GM19395 (cell line): Measurements from ENCODE around the gene PTX4.

Experiments
- ATAC-seq: cut with Tn5 transposase; IDR thresholded peaks from one replicate; pipeline ENCODE4 v1.9.1; 2021; ENCODE audit warnings: mild to moderate bottlenecking, moderate library complexity; ENCODE audit not compliant: unreplicated experiment

The PTX4 gene

DNA sequence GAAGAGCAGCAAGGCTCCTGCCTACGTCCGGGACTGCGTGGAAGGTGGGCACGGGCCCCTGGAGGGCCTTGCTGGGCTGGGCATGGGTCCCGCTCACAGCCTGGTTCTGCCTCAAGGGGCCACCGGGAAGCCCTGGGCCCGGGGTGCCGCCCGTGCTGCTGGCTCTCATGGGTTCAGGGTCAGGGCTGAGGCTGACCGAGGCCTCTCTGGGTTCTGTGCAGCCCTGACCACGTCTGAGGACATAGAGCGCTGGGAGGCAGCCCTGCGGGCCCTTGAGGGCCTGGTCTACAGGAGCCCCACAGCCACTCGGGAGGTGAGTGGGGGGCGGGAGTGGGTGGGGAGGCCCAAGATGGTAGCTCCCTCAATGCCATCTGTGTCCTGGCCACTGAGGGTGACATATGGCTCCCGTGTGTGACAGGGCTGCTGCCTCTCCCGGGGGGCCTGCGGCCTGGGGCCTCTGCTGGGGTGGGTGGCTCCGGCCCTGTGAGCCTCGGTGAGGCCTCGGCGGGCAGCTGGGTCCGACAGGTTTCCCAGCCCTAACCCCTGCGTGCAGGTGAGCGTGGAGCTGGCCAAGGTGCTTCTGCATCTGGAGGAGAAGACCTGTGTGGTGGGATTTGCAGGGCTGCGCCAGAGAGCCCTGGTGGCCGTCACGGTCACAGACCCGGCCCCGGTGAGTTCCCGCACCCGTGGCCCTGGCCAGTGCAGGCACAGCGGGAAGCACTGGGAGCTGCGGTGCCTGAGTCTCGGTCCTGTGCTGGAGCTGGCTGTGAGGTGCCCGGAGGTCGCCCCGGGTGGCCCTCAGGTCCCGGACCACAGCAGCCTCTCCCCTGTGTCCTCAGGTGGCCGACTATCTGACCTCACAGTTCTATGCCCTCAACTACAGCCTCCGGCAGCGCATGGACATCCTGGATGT, 13.6 kb upstream of the PTX4 start:
- no peak for ATAC-seq

DNA sequence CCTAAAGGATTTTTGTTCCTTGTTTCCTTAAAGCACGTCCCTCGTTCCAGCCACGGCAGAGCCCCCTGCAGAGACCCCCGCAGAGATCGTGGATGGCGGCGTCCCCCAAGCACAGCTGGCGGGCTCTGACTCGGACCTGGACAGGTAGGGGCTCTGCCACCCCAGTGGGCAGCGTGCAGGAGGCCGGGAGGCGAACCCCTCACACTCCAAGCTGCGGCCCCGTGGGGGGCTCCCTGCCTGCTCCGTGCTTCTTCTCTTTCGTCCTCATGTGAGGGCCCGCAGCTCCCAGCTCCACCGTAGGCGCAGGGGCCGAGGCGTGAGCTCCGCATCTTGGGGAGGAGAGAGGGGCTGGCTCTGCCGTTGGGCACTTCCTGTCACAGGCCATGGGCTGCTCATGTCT, 12.9 kb upstream of the PTX4 start:
- no peak for ATAC-seq

DNA sequence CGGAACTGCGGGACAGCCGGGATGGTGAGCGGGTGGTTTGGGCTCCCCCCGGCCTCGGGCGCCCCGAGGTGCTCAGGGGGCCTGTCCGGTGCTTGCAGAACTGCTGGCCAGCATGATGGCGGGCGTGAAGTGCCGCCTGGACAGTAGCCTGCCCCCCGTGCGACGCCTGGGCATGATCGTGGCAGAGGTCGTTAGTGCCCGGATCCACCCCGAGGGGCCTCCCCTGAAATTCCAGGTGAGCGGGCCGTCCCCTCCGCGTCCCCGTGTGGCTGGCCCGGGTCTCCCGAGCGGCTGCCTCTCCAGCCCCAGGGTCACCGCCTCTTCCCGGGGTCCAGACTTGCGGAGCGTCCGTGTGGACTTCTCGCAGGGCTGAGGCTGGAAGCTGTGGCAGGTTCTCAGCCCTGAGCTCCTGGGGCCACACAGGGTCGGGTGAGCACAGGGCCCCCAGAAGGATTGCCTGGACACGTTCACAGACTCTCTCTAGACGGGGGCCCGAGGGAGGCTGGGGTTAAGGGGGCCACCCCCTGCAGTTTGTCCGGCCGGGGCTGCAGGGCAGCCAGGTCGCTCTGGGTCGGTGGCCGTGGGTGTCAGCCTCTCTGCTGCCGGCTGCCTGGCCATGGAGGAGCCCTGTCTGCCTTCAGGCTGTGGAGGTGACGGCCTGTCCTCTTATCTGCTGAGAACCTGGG, 11.9 kb upstream of the PTX4 start:
- ATAC-seq: no peak

DNA sequence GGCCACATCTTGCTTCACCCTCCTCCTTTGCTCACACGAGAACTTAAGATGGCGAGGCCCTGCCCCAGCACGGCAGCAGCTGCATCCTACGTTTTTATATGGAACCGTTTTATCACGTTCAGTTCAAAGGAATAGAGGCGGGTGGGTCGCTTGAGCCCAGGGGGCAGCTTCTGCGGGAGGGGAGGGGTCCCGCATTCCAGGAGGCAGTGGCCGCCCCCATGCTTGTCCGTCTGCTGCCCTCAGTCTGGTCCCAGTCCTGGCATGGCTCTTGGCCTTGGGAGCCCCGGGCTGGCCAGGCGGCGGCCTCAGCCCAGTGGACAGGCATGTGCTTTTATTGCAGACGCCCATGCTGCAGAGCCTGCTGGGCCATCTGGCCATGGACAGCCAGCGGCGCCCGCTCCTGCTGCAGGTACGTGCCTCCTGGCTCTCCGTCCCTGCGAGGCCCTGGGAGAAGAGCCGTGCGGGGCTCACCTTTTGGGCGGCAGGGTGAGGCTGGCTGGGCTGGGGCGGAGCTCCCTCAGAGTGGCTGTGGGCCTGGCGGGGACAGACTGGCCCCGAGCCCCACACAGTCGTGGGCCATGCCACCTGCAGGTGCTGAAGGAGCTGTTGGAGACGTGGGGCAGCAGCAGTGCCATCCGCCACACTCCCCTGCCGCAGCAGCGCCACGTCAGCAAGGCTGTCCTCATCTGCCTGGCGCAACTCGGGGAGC, 11.2 kb upstream of the PTX4 start:
- ATAC-seq: no peak

DNA sequence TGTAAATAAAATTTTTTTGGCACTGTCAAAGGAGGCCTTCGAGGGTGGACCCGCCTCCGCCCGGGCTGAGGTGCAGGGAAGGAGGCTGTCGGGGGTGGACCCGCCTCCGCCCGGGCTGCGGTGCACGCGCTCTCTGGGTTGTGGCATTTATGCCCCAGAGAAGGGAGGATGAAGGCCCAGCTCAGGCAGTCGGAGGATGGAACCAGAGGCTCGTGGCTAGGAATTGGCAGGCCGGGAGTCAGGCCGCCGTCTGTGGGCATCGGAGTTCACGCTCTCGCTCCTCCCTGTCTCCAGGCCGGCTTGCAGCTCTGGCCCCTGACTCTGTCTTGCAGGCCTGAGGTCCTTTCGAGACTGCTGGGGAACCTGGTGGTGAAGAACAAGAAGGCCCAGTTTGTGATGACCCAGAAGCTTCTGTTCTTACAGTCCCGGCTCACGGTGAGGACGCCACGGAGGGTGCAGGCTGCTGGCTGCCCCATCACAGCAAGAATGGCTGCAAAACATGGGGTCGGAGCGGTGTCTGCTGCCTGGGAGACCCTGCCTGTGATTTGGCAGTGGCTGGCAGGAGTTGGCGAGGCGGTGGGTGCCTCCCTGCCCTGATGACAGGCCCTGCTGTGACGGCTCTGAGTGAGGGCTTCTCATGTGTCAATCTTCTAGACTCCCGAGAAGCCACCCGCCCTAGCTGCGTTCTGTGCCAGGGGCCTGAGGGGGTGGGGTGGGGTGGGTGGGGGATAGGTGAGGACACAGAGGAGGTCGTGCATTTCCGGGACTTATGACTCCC, 10.3 kb upstream of the PTX4 start:
- no peak for ATAC-seq

DNA sequence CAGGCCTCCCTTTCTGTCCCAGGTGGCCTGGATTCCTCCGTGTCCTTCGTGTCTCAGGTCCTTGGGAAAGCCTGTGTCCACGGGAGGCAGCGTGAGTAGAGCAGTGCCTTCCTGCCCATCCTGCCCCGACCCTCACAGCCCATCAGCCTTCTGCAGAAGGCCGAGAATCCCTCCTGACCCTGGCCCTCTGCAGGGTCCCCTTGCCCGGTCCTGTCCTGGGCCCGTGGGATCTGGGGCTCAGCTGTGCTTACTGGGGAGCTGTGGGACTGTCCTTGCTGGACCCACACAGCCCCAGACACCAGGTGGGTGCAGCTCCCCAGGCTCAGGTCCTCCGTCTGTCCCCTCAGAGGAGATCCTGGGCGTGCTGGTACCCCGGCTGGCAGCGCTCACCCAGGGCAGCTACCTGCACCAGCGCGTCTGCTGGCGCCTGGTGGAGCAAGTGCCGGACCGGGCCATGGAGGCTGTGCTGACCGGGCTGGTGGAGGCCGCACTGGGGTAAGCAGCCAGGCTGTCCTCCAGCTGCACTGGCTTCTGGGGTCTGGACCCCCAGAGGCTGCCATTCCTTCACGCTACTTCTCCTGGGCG, 8.4 kb upstream of the PTX4 start:
- no peak for ATAC-seq

DNA sequence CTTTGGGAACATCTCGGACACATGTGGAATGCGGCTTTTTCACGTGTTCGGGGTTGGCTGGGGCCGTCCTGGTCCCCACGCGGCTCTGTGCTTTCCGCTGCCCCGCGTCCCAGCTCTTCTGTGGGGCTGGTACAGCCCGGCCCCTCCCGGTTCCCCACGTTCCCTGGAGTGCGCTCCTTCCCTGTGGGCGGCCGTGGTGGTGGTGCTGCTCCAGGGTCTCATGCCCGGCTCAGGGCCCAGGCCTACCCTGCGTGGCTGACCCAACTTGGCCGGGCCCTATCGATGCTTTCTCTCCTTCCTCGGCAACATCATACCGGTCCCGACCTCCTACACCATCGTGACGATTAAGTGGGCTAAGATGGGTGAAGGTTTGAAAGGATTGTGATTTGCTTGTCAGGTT, 7.7 kb upstream of the PTX4 start:
- no peak for ATAC-seq

DNA sequence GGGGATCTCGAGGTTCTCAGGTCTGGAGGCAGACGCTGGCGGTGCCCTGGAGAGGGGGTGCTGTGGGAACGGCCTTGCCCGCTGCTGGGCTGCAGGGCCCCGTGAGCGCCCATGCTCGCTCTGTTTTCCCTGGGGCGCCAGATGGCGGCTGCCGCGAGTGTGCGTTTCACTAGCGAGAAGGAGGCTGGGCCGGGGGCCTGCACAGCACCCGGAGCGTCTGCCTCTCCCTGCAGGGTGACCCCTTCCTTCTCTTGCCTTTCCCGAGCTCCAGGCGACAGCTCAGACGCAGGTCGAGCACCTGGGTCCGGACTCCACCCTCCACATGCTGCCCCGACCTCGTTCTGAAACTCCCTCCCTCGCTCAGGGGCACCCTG, 7.1 kb upstream of the PTX4 start:
- no peak for ATAC-seq

DNA sequence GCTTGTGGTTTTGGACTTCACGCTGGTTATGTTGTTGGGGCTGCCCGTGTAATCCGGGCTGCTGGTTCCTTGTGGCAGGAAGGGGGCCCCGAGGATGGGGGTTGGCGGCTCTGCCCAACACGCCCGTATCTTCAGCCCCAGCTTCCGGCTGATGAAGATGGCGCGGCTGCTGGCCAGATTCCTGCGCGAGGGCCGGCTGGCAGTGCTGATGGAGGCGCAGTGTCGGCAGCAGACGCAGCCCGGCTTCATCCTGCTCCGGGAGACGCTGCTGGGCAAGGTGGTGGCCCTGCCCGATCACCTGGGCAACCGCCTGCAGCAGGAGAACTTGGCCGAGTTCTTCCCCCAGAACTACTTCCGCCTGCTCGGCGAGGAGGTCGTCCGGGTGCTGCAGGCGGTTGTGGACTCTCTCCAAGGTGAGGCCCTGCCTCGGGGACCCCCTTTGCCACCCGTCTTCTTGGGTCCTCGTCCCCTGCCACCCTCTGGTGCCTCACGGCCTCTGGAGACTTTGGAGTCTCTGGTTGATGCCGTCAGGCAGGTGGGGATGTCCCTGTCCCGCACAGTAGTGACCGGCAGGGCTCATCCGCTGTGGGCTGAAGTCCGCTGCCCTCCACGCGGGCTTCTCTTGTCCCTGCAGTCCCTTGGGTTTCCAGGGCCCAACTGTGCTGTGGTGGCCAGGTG, 6.6 kb upstream of the PTX4 start:
- ATAC-seq: no peak

DNA sequence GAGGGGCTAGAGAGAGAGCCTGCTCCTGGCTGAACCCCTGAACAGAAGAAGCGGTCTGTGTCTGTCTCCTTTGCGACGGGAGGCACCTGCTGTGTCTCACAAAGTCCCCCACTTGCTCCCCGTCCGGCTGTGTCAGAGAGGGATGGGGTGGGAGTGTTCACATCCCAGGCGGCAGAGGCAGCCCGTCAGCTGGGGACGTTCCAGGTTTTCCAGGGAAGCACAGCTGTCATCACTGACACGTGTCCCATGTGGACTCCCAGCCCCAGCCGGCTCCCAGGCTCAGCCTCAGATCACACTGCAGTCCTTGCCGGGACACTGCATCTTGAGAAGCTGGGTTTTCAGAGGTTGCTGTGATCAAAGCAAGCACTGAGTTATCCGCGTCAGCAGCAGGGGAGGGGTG, 6.0 kb upstream of the PTX4 start:
- ATAC-seq: no peak

DNA sequence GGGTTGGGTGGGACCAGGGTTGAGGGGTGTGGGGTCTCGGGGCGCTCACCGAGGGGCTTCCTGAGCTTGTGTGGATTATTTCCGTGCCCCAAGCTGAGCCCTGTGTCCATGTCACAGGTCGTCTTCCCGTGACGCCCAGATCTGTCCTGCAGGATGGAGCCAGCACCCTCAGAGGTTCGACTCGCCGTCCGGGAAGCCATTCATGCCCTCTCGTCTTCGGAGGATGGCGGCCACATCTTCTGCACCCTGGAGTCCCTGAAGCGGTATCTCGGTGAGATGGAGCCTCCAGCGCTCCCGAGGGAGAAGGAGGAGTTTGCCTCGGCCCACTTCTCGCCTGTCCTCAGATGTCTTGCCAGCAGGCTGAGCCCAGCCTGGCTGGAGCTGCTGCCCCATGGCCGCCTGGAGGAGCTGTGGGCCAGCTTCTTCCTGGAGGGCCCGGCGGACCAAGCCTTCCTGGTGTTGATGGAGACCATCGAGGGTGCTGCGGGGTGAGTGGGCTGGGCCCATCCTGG, 5.4 kb upstream of the PTX4 start:
- no peak for ATAC-seq

DNA sequence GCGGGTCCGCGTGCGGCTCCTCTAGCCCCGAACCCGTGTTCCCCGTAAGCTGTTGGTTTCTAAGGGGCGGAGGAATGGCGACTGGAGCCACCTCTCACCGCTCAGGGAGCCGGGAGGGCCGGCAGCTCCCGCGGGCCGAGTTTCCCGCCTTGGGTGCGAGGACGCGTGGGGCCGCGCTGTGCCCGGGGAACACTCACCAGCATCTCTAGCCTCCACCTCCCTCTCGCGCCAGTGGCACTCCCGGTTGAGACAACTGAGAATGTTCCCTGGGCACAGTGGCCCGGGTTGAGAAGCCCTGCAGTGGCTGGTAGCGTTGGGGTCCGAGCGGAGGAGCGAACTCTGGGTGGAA, 5.0 kb upstream of the PTX4 start:
- ATAC-seq: peak; percentile 9

DNA sequence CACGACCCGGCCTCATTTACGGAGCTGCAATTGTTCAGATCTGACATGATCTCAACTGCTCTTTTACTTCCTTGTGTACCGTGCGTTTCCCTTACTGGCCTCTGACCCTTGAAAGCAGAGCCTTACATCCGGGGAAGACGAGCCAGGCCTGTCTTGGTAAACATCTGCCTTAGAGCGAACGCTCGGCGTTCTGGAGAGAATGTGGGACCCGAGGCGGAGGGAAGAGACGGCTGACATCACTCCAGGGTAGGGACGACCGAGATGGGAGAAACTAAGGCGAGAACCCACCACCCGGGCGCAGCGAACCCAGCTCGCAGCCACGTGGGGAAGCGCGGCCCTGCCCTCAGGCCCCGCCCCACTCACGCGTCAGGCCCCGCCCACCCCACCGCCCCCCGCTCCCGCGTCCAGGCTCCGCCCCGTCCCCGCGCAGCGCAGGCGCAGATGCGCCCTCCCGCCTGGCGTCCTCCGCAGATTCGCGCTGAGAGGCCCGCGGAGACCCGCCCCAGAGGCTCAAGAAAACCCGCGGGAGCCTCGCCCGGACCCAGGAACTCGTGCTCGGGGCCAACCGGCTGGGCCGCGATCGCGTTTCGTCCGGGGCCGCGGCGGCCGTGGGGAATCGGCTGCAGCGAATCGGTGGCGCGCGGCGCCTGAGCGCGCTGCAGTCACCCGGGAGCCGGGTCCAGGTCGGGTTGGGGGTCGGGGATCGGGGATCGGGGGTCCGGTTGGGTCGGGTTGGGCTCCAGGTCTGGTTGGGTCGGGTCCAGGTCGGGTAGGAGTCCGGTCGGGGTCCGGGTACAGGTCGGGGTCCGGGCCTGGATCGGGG, 4.4 kb upstream of the PTX4 start, which contains the start of gene TELO2:
Gene TELO2, plus strand, starts transcription at position 438 of the 823 bp plus-strand sequence. CDS start 922 bp downstream, outside the sequence.
- ATAC-seq: peak; percentile 63

DNA sequence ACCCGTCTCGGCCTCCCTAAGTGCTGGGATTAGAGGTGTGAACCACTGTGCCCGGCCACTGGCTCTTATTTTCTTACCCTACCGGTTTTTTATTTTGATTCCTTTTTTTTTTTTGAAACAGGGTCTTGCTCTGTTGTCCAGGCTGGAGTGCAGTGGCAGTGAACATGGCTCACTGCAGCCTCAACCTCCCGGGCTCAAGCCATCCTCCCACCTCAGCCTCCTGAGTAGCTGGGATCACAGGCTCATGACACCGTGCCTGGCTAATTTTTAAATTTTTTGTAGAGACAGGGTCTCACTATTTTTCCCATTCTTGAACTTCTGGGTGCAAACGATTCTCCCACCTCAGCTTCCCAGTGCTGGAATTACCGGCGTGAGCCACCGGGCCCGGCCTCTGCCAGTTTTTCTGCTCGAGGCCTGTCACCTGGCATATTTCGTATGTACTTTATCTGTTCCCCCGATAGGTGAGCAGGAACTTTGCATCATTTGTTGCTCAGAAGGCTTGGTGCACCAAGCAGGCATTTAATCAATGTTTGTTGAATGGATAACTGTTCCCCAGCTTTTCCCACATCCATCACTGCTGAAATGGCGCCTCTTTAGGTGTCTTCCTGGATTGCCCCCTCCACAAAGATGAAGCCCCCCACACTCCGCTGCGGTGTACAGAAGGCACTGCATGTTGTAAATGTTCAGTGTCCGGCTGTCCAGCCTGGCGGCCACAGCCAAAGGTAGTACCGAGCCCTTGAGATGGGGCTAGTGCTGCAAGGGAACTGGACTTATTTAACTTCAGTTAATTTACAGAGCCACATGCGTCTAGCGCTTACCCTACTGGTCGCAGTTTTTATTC, 3.6 kb upstream of the PTX4 start:
- no peak for ATAC-seq

DNA sequence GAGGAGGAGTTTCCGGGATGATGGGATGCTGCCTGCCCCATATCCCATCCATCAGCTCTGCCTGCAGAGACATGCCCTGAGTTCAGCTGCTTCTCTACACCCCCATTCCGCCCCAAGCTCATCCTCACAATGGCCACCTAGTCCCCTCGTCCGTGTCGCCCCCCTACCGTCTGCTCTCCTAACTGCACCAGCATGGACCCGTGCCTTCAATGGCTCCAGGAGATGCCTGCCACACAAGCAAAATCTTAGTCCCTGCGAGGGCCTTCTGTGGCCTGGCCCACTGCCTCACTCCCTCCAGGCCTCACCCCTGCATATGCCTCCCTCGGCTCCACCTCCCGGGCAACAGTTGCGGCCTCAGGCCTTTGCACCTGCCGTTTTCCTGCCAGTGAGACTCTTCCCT, 2.6 kb upstream of the PTX4 start:
- no peak for ATAC-seq

DNA sequence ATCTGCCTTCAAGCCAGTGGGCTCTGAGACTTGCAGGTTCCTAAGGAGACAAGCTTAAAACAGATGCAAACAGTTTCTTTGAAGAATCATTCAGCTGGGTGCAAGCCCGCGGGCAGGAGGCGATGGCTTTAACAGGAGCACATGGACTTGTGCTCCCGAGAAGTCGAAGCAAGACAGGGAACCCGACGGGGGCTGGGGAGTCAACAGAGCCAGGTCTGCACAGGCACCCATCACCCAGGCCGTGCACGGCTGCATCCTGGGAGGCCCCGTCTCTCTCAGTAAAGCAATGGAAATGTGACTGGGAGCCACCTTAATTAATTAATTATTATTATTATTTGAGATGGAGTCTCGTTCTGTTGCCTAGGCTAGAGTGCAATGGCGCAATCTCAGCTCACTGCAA, 333 bp upstream of the PTX4 start:
- ATAC-seq: no peak

DNA sequence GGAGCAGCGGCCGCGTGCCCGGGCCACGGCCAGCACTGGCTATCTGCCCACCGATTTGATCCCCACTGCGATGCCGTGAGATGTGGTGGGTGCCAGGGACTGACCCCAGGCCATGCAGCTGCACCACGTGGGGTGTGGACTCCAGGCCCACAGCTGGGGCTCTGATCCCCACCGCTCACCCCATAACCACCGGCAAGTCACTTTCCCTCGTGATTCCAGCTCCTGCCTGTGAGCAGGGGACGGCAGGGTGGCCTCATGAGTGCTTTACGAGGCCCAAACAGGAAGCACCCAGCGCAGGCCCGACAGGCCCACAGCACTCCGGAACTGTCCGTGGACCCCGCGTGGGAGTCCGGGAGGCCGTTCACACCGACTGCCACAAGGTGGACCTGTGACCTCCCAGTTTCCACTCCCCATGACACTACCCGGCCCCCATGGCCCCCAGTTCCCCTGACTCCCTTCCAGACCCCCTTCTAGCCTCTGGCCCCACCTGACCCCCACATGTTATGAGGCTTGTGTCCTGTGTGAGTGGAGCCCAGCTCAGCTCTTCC, 616 bp downstream of the PTX4 start:
- no peak for ATAC-seq
